Transverse colon (tissue), 4 donors: ENCODE measurements around the gene GARIN3. TPM values are rescaled to one million over a fixed set of nuclear protein-coding genes. Genes with fewer than 3 reads are reported as not detected.
A peak's percentile ranks its signal among the peaks of the same experiment; 100 is the strongest.
"Not testable (repeated sequence)": the region's sequence is repeated elsewhere in the genome, so short reads cannot be mapped to it uniquely, and the experiment has no call there.

Source experiments
- DNase-seq: peaks from one replicate; pipeline ENCODE4 v3.0.0-alpha.2; 2019
- H3K27ac ChIP-seq, 4 donors: fragments of 200-600 bp; sonication (generic); 2 replicates each; pipeline ENCODE4 v1.5.1; 2016 to 2018; ENCODE audit warnings: inconsistent platforms in 4 of 4
- H3K27me3 ChIP-seq: fragments of 200-600 bp; sonication (generic); 2 replicates; pipeline ENCODE4 v1.5.1; 2017; ENCODE audit warnings: inconsistent platforms
- H3K36me3 ChIP-seq, 4 donors: fragments of 200-600 bp; sonication (generic); 2 replicates each; pipeline ENCODE4 v1.5.1; 2017 to 2019; ENCODE audit warnings: inconsistent platforms in 4 of 4
- H3K4me1 ChIP-seq, 4 donors: fragments of 200-600 bp; sonication (generic); 2 replicates each; pipeline ENCODE4 v1.5.1; 2017 to 2020; ENCODE audit warnings: inconsistent platforms in 4 of 4
- H3K4me3 ChIP-seq, 4 donors: fragments of 200-600 bp; sonication (generic); 1 replicate in 1 of 4; 2 replicates in 3 of 4; pipeline versions ENCODE4 v1.5.1 to v1.6.1; 2017 to 2019; ENCODE audit warnings: inconsistent platforms in 4 of 4
- H3K9me3 ChIP-seq, 2 donors: fragments of 200-600 bp; sonication (generic); 2 replicates each; pipeline ENCODE4 v1.5.1; 2017 to 2019; ENCODE audit warnings: inconsistent platforms in 2 of 2
- EP300 ChIP-seq: sonication (generic); formaldehyde crosslinking; IDR thresholded peaks from one replicate; pipeline ENCODE4 v1.6.1; 2017; ENCODE audit warnings: antibody characterized with exemption, low read depth
- POLR2A ChIP-seq: fragments of 450-650 bp; IDR thresholded peaks from one replicate; pipeline ENCODE4 v1.6.1; 2016; ENCODE audit warnings: antibody characterized with exemption, mild to moderate bottlenecking, moderate library complexity
- POLR2AphosphoS5 ChIP-seq, 3 donors: sonication (generic); formaldehyde crosslinking; IDR thresholded peaks; one replicate each; pipeline ENCODE4 v1.6.1; 2016; ENCODE audit warnings: antibody characterized with exemption in 3 of 3
- WGBS, 2 donors: methylation state at CpG; one replicate each; pipeline ENCODE4 v1.1.5; 2018; ENCODE audit warnings: low coverage in 1 of 2; 5-methylcytosine and 5-hydroxymethylcytosine counted together
- in situ Hi-C, 4 donors: fragments of 200-750 bp; cut with MboI; loops; one replicate each; pipeline versions ENCODE4 v1.15.0 to v1.15.1; 2017; ENCODE audit warnings: low sequenced_read_pairs in 3 of 4, low pct_ligation_motif_present in 1 of 4, low pct_unique_long_range_greater_than_20kb in 1 of 4
- intact Hi-C: fragments of 100-400 bp; cut with DNase I; formaldehyde crosslinking; loops from one replicate; pipeline ENCODE4 v1.15.1; 2023; ENCODE audit warnings: low total_unique reads
- total RNA-seq, 4 donors: library from RNA; depleted of rRNA; stranded (reverse); fragments of >200 nt; gene quantifications; one replicate each; pipeline ENCODE4 v1.1.0, GENCODE V29; 2016
- TF ChIP-seq, protein P1 (sequence below), 5 experiments: fragments of 200-600 bp in 3 of 5; fragments of 450-650 bp in 2 of 5; sonication (generic) in 3 of 5; IDR thresholded peaks; 1 replicate in 2 of 5; 2 replicates in 3 of 5; pipeline ENCODE4 v1.5.1; 2016 to 2017; ENCODE audit warnings: antibody characterized with exemption in 5 of 5, inconsistent platforms in 3 of 5, mild to moderate bottlenecking in 2 of 5, moderate library complexity in 1 of 5

GARIN3 gene
- total RNA-seq, 4 donors from 2014 or later = not detected

DNA sequence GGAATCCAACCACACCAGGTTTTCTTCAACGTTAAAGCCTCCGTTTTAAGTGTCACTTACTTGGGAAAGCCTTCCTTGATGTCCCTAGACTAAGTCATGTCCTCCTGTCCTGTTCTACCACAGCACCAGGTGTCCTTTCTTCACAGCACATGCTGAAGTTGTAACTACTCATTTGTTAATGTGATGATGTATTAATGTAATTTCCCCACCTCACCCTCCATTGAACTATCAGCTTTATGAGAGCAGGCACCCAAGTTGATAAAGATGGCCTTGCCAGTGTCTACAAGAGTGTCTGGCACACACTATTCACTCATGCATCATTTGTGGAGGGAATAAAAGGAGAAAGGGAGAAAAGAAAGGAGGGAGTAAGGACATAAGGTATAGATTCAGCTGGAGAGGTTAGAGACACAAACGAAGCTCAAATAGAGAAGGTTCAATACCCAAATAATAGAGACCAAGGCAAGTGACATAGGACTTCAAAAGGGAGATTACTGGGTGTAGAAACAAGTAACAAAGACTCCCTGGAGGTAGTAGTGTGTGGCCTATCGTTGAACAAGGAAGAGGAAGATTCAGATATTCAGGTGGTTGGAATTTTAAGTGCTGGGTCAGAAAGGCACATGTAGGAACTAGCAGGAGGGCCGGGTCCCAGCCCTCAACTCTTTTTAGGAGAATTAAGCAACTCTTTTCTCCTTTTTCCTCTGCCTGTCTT is 21.1 kb upstream of the GARIN3 start:
- no peaks in the 10 kb centered on the region for H3K9me3 ChIP-seq
- H3K27ac ChIP-seq = no peak overlapping the region
- no peaks in the 10 kb centered on the region for H3K27me3 ChIP-seq
- no peak for DNase-seq
- intact Hi-C loops (no loop called here), in situ Hi-C loops (no loop called here)
- H3K4me3 ChIP-seq = no peak overlapping the region
- WGBS, 2 donors = 61% methylated on average over 5 of the region's 5 CpGs
- no peaks in the 10 kb centered on the region for H3K4me1 ChIP-seq
- H3K36me3 ChIP-seq = no peaks in the 10 kb centered on the region
- TF ChIP-seq POLR2A = no peak
- TF ChIP-seq EP300 = no peak
- TF ChIP-seq, protein P1, sequence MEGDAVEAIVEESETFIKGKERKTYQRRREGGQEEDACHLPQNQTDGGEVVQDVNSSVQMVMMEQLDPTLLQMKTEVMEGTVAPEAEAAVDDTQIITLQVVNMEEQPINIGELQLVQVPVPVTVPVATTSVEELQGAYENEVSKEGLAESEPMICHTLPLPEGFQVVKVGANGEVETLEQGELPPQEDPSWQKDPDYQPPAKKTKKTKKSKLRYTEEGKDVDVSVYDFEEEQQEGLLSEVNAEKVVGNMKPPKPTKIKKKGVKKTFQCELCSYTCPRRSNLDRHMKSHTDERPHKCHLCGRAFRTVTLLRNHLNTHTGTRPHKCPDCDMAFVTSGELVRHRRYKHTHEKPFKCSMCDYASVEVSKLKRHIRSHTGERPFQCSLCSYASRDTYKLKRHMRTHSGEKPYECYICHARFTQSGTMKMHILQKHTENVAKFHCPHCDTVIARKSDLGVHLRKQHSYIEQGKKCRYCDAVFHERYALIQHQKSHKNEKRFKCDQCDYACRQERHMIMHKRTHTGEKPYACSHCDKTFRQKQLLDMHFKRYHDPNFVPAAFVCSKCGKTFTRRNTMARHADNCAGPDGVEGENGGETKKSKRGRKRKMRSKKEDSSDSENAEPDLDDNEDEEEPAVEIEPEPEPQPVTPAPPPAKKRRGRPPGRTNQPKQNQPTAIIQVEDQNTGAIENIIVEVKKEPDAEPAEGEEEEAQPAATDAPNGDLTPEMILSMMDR (IDR thresholded peaks at IDR 0.05) = no peak
- no peak for TF ChIP-seq POLR2AphosphoS5 (IDR thresholded peaks at IDR 0.05)

DNA sequence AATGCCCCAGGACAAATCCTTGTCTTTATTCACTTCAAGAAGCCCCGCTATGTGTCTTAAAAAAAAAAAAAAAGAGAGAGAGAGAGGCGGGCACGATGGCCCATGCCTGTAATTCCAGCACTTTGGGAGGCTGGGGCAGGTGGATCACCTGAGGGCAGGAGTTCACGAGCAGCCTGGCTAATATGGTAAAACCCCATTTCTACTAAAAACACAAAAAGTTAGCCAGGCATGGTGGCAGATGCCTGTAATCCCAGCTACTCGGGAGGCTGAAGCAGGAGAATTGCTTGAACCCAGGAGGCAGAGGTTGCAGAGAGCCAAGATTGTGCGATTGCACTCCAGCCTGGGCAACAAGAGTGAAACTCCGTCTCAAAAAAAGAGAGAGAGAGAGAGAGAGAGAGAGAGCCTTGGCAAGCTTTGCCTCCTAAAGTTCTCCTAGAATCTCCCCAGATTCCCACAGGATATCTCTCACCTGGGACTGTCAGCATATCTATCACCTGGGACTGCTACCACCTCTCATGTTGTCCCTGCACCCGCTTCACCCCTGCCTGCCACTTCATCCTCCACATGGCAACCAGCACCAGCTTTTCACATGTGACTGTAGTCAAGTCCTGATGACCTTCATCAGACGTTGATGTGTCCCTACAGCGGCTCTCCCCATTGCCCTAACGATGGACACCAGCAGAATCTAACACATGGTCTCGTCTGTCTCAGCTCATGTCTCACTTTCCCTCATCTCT is 20.4 kb upstream of the GARIN3 start:
- in situ Hi-C loops = no loop called here
- no peak overlapping the region for H3K4me3 ChIP-seq
- 68 to 75% methylated on average over 8 to 12 of the region's 12 CpGs for WGBS, 2 donors

DNA sequence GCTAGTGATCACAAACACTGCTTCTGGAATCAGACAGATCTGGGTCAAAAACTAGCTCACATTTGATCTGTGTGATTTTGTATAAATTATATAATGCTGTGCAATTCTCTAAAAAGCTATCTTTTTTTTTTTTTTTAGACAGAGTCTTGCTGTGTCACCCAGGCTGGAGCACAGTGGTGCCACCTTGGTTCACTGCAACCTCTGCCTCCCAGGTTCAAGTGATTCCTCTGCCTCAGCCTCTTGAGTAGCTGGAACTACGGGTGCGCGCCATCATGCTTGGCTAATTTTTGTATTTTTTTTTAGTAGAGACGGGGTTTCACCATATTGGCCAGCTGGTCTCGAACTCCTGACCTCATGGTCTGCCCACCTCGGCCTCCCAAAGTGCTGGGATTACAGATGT is 19.1 kb upstream of the GARIN3 start:
- intact Hi-C loops, H3K36me3 ChIP-seq, in situ Hi-C loops, H3K9me3 ChIP-seq, H3K27ac ChIP-seq, H3K27me3 ChIP-seq, DNase-seq, H3K4me1 ChIP-seq: not testable (repeated sequence)
- H3K4me3 ChIP-seq = peak overlapping the region in 1 of 4 donors; percentile 9
- WGBS, 2 donors = 82 to 89% methylated on average over 6 of the region's 6 CpGs

More for the DNA sequence above, 20.4 kb upstream of the GARIN3 start:
- H3K36me3 ChIP-seq = no peaks in the 10 kb centered on the region
- intact Hi-C loops = no loop called here
- no peak for TF ChIP-seq EP300
- TF ChIP-seq POLR2AphosphoS5 (IDR thresholded peaks at IDR 0.05) = no peak
- TF ChIP-seq POLR2A = no peak
- TF ChIP-seq, protein P1 (IDR thresholded peaks at IDR 0.05) = no peak
- H3K27me3 ChIP-seq = no peaks in the 10 kb centered on the region
- no peaks in the 10 kb centered on the region for H3K9me3 ChIP-seq
- no peaks in the 10 kb centered on the region for H3K4me1 ChIP-seq
- no peak overlapping the region for H3K27ac ChIP-seq
- no peak for DNase-seq

DNA sequence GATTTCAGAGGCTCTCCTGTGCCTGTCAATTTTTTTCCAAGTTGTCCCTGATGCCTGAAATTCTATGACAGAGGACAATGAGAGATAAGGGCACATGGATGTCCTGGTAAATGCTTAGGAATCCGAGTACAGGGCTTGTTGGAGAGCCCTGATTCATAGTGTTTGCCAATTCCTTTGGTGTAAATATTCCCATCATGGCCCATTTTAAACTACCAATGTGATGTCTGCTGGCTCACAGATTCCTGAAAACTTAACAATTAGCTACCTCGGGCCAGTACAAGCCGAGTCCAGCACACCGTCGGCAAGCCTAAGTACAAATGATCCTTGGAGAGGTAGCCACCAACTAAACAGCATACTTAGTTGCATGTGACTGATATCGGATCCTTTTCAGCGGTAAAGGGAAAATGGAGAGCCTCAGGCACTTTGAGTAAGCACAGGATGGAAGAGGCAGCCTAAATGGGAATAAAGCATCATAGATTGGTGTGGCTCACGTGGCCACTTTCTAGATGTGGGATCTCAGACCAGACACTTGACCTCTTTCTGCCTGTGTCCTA is 18.1 kb upstream of the GARIN3 start:
- in situ Hi-C loops = no loop called here
- 66 to 93% methylated on average over 8 of the region's 8 CpGs for WGBS, 2 donors
- Histone ChIP-seq H3K4me1 (no peaks in the 10 kb centered on the region), H3K4me3 (peak overlapping the region in 1 of 4 donors; percentile 26), H3K9me3 (no peaks in the 10 kb centered on the region), H3K27ac (no peak overlapping the region), H3K27me3 (no peaks in the 10 kb centered on the region), H3K36me3 (no peaks in the 10 kb centered on the region)
- intact Hi-C loops = no loop called here
- TF ChIP-seq EP300 (no peak), POLR2A (no peak), POLR2AphosphoS5 (IDR thresholded peaks at IDR 0.05) (no peak)
- TF ChIP-seq, protein P1 (IDR thresholded peaks at IDR 0.05) = no peak
- DNase-seq = no peak
